ENCODE data around the gene PTPN22. TPM values are rescaled to one million over a fixed set of nuclear protein-coding genes. Genes with fewer than 3 reads are reported as not detected.

Gene PTPN22
- polyA plus RNA-seq, 1 donor (not counting 4 experiments of a cell fraction or from before 2014, with no cell fraction given): 0.39 TPM

DNA sequence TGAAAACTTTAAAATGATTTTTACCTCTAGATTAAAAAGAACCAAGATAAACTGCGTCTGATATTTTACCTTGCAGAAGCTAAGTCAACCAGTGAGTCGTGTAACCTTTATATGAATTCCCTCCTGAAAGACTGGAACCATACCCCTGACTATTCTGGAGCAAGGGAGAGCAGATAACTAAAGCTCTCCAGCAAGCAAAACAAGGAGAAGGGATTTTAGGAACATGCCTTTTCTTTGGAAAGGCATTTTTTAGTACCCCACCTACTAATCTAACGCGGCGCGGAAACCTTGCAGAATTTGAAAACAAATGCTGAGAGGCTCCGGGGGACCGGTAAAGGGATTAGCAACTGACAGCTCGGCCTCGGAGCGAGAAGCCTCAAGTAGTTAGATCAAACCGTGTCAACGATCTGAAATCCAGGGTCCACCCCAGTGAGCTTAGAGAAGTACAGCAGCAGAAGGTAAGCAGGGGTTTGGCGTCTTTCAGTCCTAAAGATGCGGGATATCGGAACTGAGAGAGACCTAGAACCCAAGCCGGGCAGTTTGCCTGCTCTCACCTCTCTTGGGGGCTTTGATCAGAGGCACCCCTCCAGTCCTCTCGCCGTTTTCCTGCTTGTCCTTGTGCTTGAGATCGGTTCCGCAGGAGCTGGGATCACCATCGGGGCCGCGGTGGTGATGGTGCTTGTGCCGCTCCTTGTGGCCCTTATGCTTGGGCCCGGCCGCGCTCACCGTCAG lies 60.2 kb downstream of the PTPN22 start:
- DNase-seq (ENCODE audit: low read depth, low spot score) (no peak), FAIRE-seq (no peak)
- H4K20me1 ChIP-seq (ENCODE audit: control insufficient read depth, extremely low read depth, insufficient read depth, low read length): no peaks in the 10 kb centered on the region
- peak overlapping the region; percentile 87 for H3K4me2 ChIP-seq (ENCODE audit: control insufficient read depth, extremely low read depth, insufficient read depth, low read depth, low read length)
- H2AFZ ChIP-seq (ENCODE audit: control insufficient read depth, low read length): peak overlapping the region; percentile 61
- peaks cover 24% of the 10 kb centered on the region for H3K4me1 ChIP-seq (ENCODE audit: control insufficient read depth, extremely low read depth, insufficient read depth, low read length)
- no peaks in the 10 kb centered on the region for H3K27me3 ChIP-seq (ENCODE audit: control insufficient read depth, extremely low read depth, insufficient read depth, low read length)
- H3K4me3 ChIP-seq (ENCODE audit: control insufficient read depth in 2 of 3, extremely low read depth in 1 of 3, insufficient read depth in 2 of 3, low read depth in 1 of 3, low read length in 3 of 3): peak overlapping the region; percentile 94 to 99 (median 98)
- H3K79me2 ChIP-seq (ENCODE audit: control insufficient read depth, insufficient read depth, low read length): peaks cover 53% of the 10 kb centered on the region
- no peaks in the 10 kb centered on the region for H3K9me3 ChIP-seq (ENCODE audit: control insufficient read depth, low read depth, low read length)
- no peaks in the 10 kb centered on the region for H3K9me1 ChIP-seq (ENCODE audit: control insufficient read depth, extremely low read depth, insufficient read depth, low read length)
- TF ChIP-seq CTCF (optimal IDR thresholded peaks at IDR 0.05 in 1 of 3, IDR thresholded peaks at IDR 0.05 in 1 of 3, conservative IDR thresholded peaks at IDR 0.05 in 1 of 3; ENCODE audit: extremely low read depth in 1 of 3, insufficient read depth in 2 of 3, low read length in 3 of 3): no peak
- no peak for TF ChIP-seq EZH2 (IDR thresholded peaks at IDR 0.05; ENCODE audit: low read length)
- H3K27ac ChIP-seq (ENCODE audit: control insufficient read depth, insufficient read depth, low read length): peak overlapping the region; percentile 78
- no peaks in the 10 kb centered on the region for H3K36me3 ChIP-seq (ENCODE audit: control insufficient read depth in 2 of 2, extremely low read depth in 1 of 2, insufficient read depth in 2 of 2, low read length in 2 of 2)
- dilution Hi-C loops (cut with MboI; ENCODE audit: extremely low pct_ligation_motif_present, low sequenced_read_pairs): no loop called here
- H3K9ac ChIP-seq (ENCODE audit: control insufficient read depth, extremely low read depth, insufficient read depth, low read length): peak overlapping the region; percentile 90

DNA sequence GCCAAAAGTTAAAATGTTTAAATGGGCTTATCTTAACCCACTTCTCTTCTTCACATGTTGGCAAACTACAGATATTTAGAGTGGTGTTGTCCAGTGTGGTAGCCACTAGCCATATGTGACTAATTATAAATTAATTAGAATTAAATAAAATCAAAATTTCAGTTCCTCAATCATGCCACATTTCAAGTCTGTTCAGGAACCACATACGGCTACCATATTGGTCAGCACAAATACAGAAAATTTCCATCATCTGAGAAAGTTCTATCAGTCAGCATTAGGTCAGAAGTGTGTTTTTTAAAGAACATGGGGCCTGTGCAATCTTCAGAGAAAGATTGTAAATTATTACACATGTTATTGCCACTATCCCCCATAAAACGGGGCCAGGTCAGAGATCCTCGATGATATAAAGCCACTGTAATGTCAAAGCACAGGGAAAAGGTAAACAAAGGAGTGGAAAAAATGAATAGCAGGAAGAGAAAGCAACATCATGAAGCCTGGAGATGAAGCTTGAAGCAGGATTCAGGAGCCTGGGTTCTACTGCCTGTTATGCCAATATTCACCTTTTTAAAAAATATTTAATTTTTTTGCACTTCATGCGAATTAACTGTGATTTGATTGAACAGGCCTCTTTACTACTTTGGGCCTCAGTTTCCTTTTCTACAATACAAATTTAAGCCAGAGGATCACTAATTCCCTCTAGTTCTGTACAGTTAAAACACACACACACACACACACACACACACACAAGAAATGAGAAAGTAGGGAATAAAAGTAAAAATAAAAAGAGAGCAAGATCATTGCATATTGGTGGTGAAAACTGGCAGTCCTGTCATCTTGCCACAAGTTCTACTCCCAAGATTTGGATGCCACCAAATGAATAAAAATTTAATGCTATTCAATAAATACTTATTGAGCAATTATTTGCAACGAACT lies 61.6 kb downstream of the PTPN22 start:
- Histone ChIP-seq H3K36me3 (ENCODE audit: control insufficient read depth in 2 of 2, extremely low read depth in 1 of 2, insufficient read depth in 2 of 2, low read length in 2 of 2) (no peaks in the 10 kb centered on the region), H3K27me3 (ENCODE audit: control insufficient read depth, extremely low read depth, insufficient read depth, low read length) (no peaks in the 10 kb centered on the region), H4K20me1 (ENCODE audit: control insufficient read depth, extremely low read depth, insufficient read depth, low read length) (no peaks in the 10 kb centered on the region), H3K27ac (ENCODE audit: control insufficient read depth, insufficient read depth, low read length) (peak overlapping the region; percentile 27), H2AFZ (ENCODE audit: control insufficient read depth, low read length) (no peak overlapping the region), H3K4me3 (ENCODE audit: control insufficient read depth in 2 of 3, extremely low read depth in 1 of 3, insufficient read depth in 2 of 3, low read depth in 1 of 3, low read length in 3 of 3) (peak overlapping the region; percentile 94 to 99 (median 98)), H3K9me1 (ENCODE audit: control insufficient read depth, extremely low read depth, insufficient read depth, low read length) (no peaks in the 10 kb centered on the region), H3K4me1 (ENCODE audit: control insufficient read depth, extremely low read depth, insufficient read depth, low read length) (peaks cover 32% of the 10 kb centered on the region), H3K4me2 (ENCODE audit: control insufficient read depth, extremely low read depth, insufficient read depth, low read depth, low read length) (peak overlapping the region; percentile 87), H3K9me3 (ENCODE audit: control insufficient read depth, low read depth, low read length) (no peaks in the 10 kb centered on the region), H3K79me2 (ENCODE audit: control insufficient read depth, insufficient read depth, low read length) (peaks cover 67% of the 10 kb centered on the region), H3K9ac (ENCODE audit: control insufficient read depth, extremely low read depth, insufficient read depth, low read length) (peak overlapping the region; percentile 2)
- FAIRE-seq: no peak
- DNase-seq (ENCODE audit: low read depth, low spot score): no peak
- TF ChIP-seq CTCF (optimal IDR thresholded peaks at IDR 0.05 in 1 of 3, IDR thresholded peaks at IDR 0.05 in 1 of 3, conservative IDR thresholded peaks at IDR 0.05 in 1 of 3; ENCODE audit: extremely low read depth in 1 of 3, insufficient read depth in 2 of 3, low read length in 3 of 3) (no peak), EZH2 (IDR thresholded peaks at IDR 0.05; ENCODE audit: low read length) (no peak)
- dilution Hi-C loops (cut with MboI; ENCODE audit: extremely low pct_ligation_motif_present, low sequenced_read_pairs): no loop called here
